Mesenchymal stem cell (in vitro differentiated cells and primary cell): Measurements from ENCODE around the gene CLTA.

Source experiments
- DNase-seq: peaks from one replicate; pipeline ENCODE4 v3.0.0-alpha.2; 2013
- H2AFZ ChIP-seq: one replicate; pipeline ENCODE4 v1.6.1; 2013; ENCODE audit warnings: low read depth, mild to moderate bottlenecking, control low read depth, inconsistent platforms, low read length, moderate library complexity
- H2AK5ac ChIP-seq: 2 replicates; pipeline ENCODE4 v1.6.1; 2013; ENCODE audit warnings: low read length, moderate library complexity, mild to moderate bottlenecking, inconsistent platforms; ENCODE audit not compliant: severe bottlenecking
- H2BK120ac ChIP-seq: one replicate; pipeline ENCODE4 v1.6.1; 2013; ENCODE audit warnings: low read depth, mild to moderate bottlenecking, inconsistent platforms, low read length, moderate library complexity
- H2BK12ac ChIP-seq, 2 experiments: one replicate each; pipeline ENCODE4 v1.6.1; 2013; ENCODE audit warnings: inconsistent platforms in 2 of 2, low read length in 2 of 2, mild to moderate bottlenecking in 2 of 2, moderate library complexity in 2 of 2, control low read depth in 1 of 2
- H2BK15ac ChIP-seq: one replicate; pipeline ENCODE4 v1.6.1; 2013; ENCODE audit warnings: mild to moderate bottlenecking, low read depth, inconsistent platforms; ENCODE audit not compliant: poor library complexity, severe bottlenecking
- H2BK5ac ChIP-seq: 2 replicates; pipeline ENCODE4 v1.6.1; 2013; ENCODE audit warnings: low read depth, mild to moderate bottlenecking, low read length, control low read depth, inconsistent platforms; ENCODE audit not compliant: poor library complexity, severe bottlenecking
- H3K14ac ChIP-seq, 2 experiments: one replicate each; pipeline ENCODE4 v1.6.1; 2013; ENCODE audit warnings: inconsistent platforms in 2 of 2, low read length in 2 of 2, control low read depth in 1 of 2, mild to moderate bottlenecking in 1 of 2, moderate library complexity in 1 of 2
- H3K18ac ChIP-seq, 2 experiments: one replicate each; pipeline ENCODE4 v1.6.1; 2013; ENCODE audit warnings: inconsistent platforms in 2 of 2, low read length in 2 of 2, control low read depth in 1 of 2, low read depth in 1 of 2, mild to moderate bottlenecking in 1 of 2
- H3K23ac ChIP-seq, 2 experiments: one replicate each; pipeline ENCODE4 v1.6.1; 2013; ENCODE audit warnings: inconsistent platforms in 2 of 2, low read length in 2 of 2, mild to moderate bottlenecking in 2 of 2, moderate library complexity in 2 of 2, control low read depth in 1 of 2
- H3K27ac ChIP-seq: 2 replicates; pipeline ENCODE4 v1.5.1; 2013; ENCODE audit warnings: mild to moderate bottlenecking, moderate library complexity, low read length, control low read depth, inconsistent platforms; ENCODE audit not compliant: poor library complexity, severe bottlenecking
- H3K27me3 ChIP-seq, 2 experiments: 2 replicates each; pipeline versions ENCODE4 v1.6.1 to v1.7.0; 2013; ENCODE audit warnings: low read length in 2 of 2, mild to moderate bottlenecking in 2 of 2, moderate library complexity in 2 of 2, control low read depth in 1 of 2, inconsistent platforms in 1 of 2; ENCODE audit not compliant: control insufficient read depth in 1 of 2, insufficient read depth in 1 of 2
- H3K36me3 ChIP-seq, 2 experiments: 2 replicates each; pipeline versions ENCODE4 v1.6.1 to v1.7.0; 2013; ENCODE audit warnings: low read length in 2 of 2, control low read depth in 1 of 2, inconsistent platforms in 1 of 2, low read depth in 1 of 2, mild to moderate bottlenecking in 1 of 2; ENCODE audit not compliant: insufficient read depth in 2 of 2, control insufficient read depth in 1 of 2
- H3K4ac ChIP-seq, 2 experiments: one replicate each; pipeline ENCODE4 v1.6.1; 2013; ENCODE audit warnings: inconsistent platforms in 2 of 2, low read length in 2 of 2, mild to moderate bottlenecking in 2 of 2, moderate library complexity in 2 of 2, control low read depth in 1 of 2, low read depth in 1 of 2
- H3K4me1 ChIP-seq: 2 replicates; pipeline ENCODE4 v1.6.1; 2013; ENCODE audit warnings: low read depth, low read length, control low read depth; ENCODE audit not compliant: control insufficient read depth, insufficient read depth
- H3K4me2 ChIP-seq: 2 replicates; pipeline ENCODE4 v1.6.1; 2013; ENCODE audit warnings: low read length, mild to moderate bottlenecking, inconsistent platforms; ENCODE audit not compliant: poor library complexity, severe bottlenecking
- H3K4me3 ChIP-seq, 2 experiments: 2 replicates each; pipeline versions ENCODE4 v1.5.1 to v1.7.0; 2013; ENCODE audit warnings: low read length in 2 of 2, mild to moderate bottlenecking in 2 of 2, control low read depth in 1 of 2, low read depth in 1 of 2; ENCODE audit not compliant: insufficient read depth in 1 of 2
- H3K79me1 ChIP-seq: replicated peaks from 2 replicates; pipeline ENCODE4 v1.6.1; 2013; ENCODE audit warnings: mild to moderate bottlenecking, control low read depth, low read length, inconsistent platforms; ENCODE audit not compliant: poor library complexity, severe bottlenecking
- H3K9ac ChIP-seq: 2 replicates; pipeline ENCODE4 v1.7.0; 2013; ENCODE audit warnings: mild to moderate bottlenecking, low read length, moderate library complexity
- H3K9me3 ChIP-seq: 2 replicates; pipeline ENCODE4 v1.7.0; 2013; ENCODE audit warnings: mild to moderate bottlenecking, low read length; ENCODE audit not compliant: control insufficient read depth
- H4K8ac ChIP-seq: one replicate; pipeline ENCODE4 v1.6.1; 2013; ENCODE audit warnings: inconsistent platforms, mild to moderate bottlenecking, low read length, moderate library complexity
- H4K91ac ChIP-seq: one replicate; pipeline ENCODE4 v1.6.1; 2013; ENCODE audit warnings: mild to moderate bottlenecking, low read length, inconsistent platforms
- WGBS: methylation state at CpG from one replicate; pipeline ENCODE4 v1.1.7; 2013; ENCODE audit warnings: mixed read lengths; 5-methylcytosine and 5-hydroxymethylcytosine counted together

CLTA gene

GRCh38 chr9:36191290-36191645, 547 bp downstream of the CLTA start:
- Histone ChIP-seq H3K4me1 (peaks cover 9% of the 10 kb centered on the region), H3K4me2 (peak overlapping the region; percentile 87), H3K36me3 (peaks cover 0 to 10% of the 10 kb centered on the region in 2 experiments), H3K79me1 (no peaks in the 10 kb centered on the region), H3K9me3 (no peaks in the 10 kb centered on the region), H2AK5ac (no peak overlapping the region), H2BK12ac (no peak overlapping the region), H3K14ac (peak overlapping the region in 1 of 2 experiments; percentile 9), H4K91ac (peak overlapping the region; percentile 91), H2BK5ac (peak overlapping the region; percentile 80), H3K27ac (peak overlapping the region; percentile 57), H4K8ac (peak overlapping the region; percentile 57), H2BK15ac (no peak overlapping the region), H3K18ac (peak overlapping the region; percentile 96 to 98), H2BK120ac (peak overlapping the region; percentile 54), H2AFZ (no peak overlapping the region), H3K27me3 (no peaks in the 10 kb centered on the region), H3K23ac (peak overlapping the region in 1 of 2 experiments; percentile 97), H3K4me3 (peak overlapping the region; percentile 91 to 92), H3K9ac (peak overlapping the region; percentile 94), H3K4ac (peak overlapping the region; percentile 73 to 83)
- WGBS, result under 1% methylated on average over 18 of the region's 18 CpGs
- DNase-seq, result peak; percentile 45

- no peaks in the 10 kb centered on the region for H3K79me1 ChIP-seq
- peak overlapping the region; percentile 94 for H3K9ac ChIP-seq
- H2BK12ac ChIP-seq, result no peak overlapping the region
- no peak overlapping the region for H3K14ac ChIP-seq
- no peaks in the 10 kb centered on the region for H3K27me3 ChIP-seq
- H2AK5ac ChIP-seq, result no peak overlapping the region
- 5% methylated on average over 7 of the region's 7 CpGs for WGBS
- H2AFZ ChIP-seq, result no peak overlapping the region
- peak overlapping the region in 1 of 2 experiments; percentile 48 for H3K23ac ChIP-seq
- H3K27ac ChIP-seq, result peak overlapping the region; percentile 57
- H3K4me3 ChIP-seq, result peak overlapping the region; percentile 50 to 91
- peaks cover 0 to 13% of the 10 kb centered on the region in 2 experiments for H3K36me3 ChIP-seq
- no peak overlapping the region for H4K91ac ChIP-seq
- no peak overlapping the region for H2BK15ac ChIP-seq
- DNase-seq, result peak; percentile 26
- peak overlapping the region; percentile 87 for H3K4me2 ChIP-seq
- H3K18ac ChIP-seq, result no peak overlapping the region
- H4K8ac ChIP-seq, result no peak overlapping the region
- peaks cover 9% of the 10 kb centered on the region for H3K4me1 ChIP-seq
- no peaks in the 10 kb centered on the region for H3K9me3 ChIP-seq
- H2BK120ac ChIP-seq, result no peak overlapping the region
- H2BK5ac ChIP-seq, result no peak overlapping the region
- H3K4ac ChIP-seq, result peak overlapping the region in 1 of 2 experiments; percentile 3
Observed at GRCh38 chr9:36191686-36192085, 965 bp downstream of the CLTA start.

- Histone ChIP-seq H3K36me3 (peaks cover 0 to 18% of the 10 kb centered on the region in 2 experiments), H3K4me3 (peak overlapping the region in 1 of 2 experiments; percentile 91), H3K4ac (no peak overlapping the region), H2BK5ac (no peak overlapping the region), H2AFZ (no peak overlapping the region), H3K27ac (no peak overlapping the region), H3K9me3 (no peaks in the 10 kb centered on the region), H2BK120ac (no peak overlapping the region), H3K4me2 (peak overlapping the region; percentile 87), H4K91ac (no peak overlapping the region), H3K79me1 (no peaks in the 10 kb centered on the region), H3K4me1 (peaks cover 8% of the 10 kb centered on the region), H3K18ac (no peak overlapping the region), H4K8ac (no peak overlapping the region), H3K14ac (no peak overlapping the region), H3K23ac (peak overlapping the region in 1 of 2 experiments; percentile 42), H2BK15ac (no peak overlapping the region), H2BK12ac (no peak overlapping the region), H3K9ac (peak overlapping the region; percentile 94), H2AK5ac (no peak overlapping the region), H3K27me3 (no peaks in the 10 kb centered on the region)
- 38% methylated on average over 2 of the region's 4 CpGs for WGBS
- DNase-seq, result peak; percentile 35
Observed at GRCh38 chr9:36192196-36192595, 1.5 kb downstream of the CLTA start.

GRCh38 chr9:36193023-36193422, 2.3 kb downstream of the CLTA start:
- Histone ChIP-seq H4K8ac (no peak overlapping the region), H3K18ac (no peak overlapping the region), H3K9me3 (no peaks in the 10 kb centered on the region), H2BK15ac (no peak overlapping the region), H3K9ac (peak overlapping the region; percentile 94), H2AFZ (no peak overlapping the region), H3K79me1 (no peaks in the 10 kb centered on the region), H3K4me3 (peak overlapping the region in 1 of 2 experiments; percentile 91), H2AK5ac (no peak overlapping the region), H2BK120ac (no peak overlapping the region), H2BK5ac (no peak overlapping the region), H3K4me2 (peak overlapping the region; percentile 87), H3K27ac (peak overlapping the region; percentile 1), H2BK12ac (no peak overlapping the region), H3K36me3 (peaks cover 2 to 26% of the 10 kb centered on the region in 2 experiments), H3K4me1 (peaks cover 6% of the 10 kb centered on the region), H4K91ac (no peak overlapping the region), H3K23ac (peak overlapping the region in 1 of 2 experiments; percentile 86), H3K14ac (peak overlapping the region in 1 of 2 experiments; percentile 90), H3K4ac (peak overlapping the region in 1 of 2 experiments; percentile 15), H3K27me3 (no peaks in the 10 kb centered on the region)
- 84% methylated on average over 3 of the region's 3 CpGs for WGBS
- DNase-seq, result peak; percentile 26
